Caco-2 (cell line): Measurements from ENCODE around the gene TRIM71. TPM values are rescaled to one million over a fixed set of nuclear protein-coding genes. Genes with fewer than 3 reads are reported as not detected.
"Not testable (repeated sequence)": the region's sequence is repeated elsewhere in the genome, so short reads cannot be mapped to it uniquely, and the experiment has no call there.

Experiments used
- BruUV-seq: library from RNA; stranded (reverse); fragments of 400-500 nt; replicated peaks from 2 replicates; lab custom pipeline; 2021; lab: Mats Ljungman, UMichigan
- CTCF ChIA-PET: fragments of 300-600 bp; sonication (Branson Sonifier 250); formaldehyde crosslinking; loops from one replicate; lab custom pipeline; 2022; ENCODE audit warnings: antibody characterized with exemption; lab: Charles Lee
- POLR2A ChIA-PET: fragments of 300-600 bp; sonication (Branson Sonifier 250); formaldehyde crosslinking; loops from one replicate; lab custom pipeline; 2022; ENCODE audit warnings: antibody characterized with exemption; lab: Charles Lee
- DNase-seq, 2 experiments: peaks; one replicate each; pipeline versions ENCODE4 v3.0.0 to v3.0.0-alpha.2; 2020 to 2022
- H3K27me3 ChIP-seq: replicated peaks from 2 replicates; pipeline ENCODE4 v1.6.0; 2011; ENCODE audit warnings: low read length; ENCODE audit not compliant: control insufficient read depth, insufficient read depth
- H3K36me3 ChIP-seq: 2 replicates; pipeline ENCODE4 v1.5.1; 2011; ENCODE audit warnings: low read length; ENCODE audit not compliant: control insufficient read depth, insufficient read depth
- H3K4me1 ChIP-seq: fragments of 250-450 bp; sonication (Bioruptor Pico); 2 replicates; pipeline ENCODE4 v1.5.1; 2020; ENCODE audit warnings: mild to moderate bottlenecking
- H3K4me3 ChIP-seq: 2 replicates; pipeline ENCODE4 v1.5.1; 2011; ENCODE audit warnings: low read depth, mild to moderate bottlenecking, control low read depth, low read length
- H3K9me3 ChIP-seq: fragments of 250-450 bp; sonication (Bioruptor Pico); 2 replicates; pipeline ENCODE4 v1.5.1; 2020; ENCODE audit warnings: mild to moderate bottlenecking, moderate library complexity
- H3K27ac Mint-ChIP-seq: one replicate; pipeline ENCODE4 v1.8.0; 2022; ENCODE audit warnings: mixed read lengths; ENCODE audit not compliant: unreplicated experiment
- H3K27me3 Mint-ChIP-seq: one replicate; pipeline ENCODE4 v1.8.0; 2022; ENCODE audit warnings: mixed read lengths; ENCODE audit not compliant: insufficient read depth, unreplicated experiment
- H3K36me3 Mint-ChIP-seq: one replicate; pipeline ENCODE4 v1.8.0; 2022; ENCODE audit warnings: mild to moderate bottlenecking, mixed read lengths; ENCODE audit not compliant: insufficient read depth, unreplicated experiment
- H3K4me1 Mint-ChIP-seq: one replicate; pipeline ENCODE4 v1.8.0; 2022; ENCODE audit warnings: low read depth, mixed read lengths; ENCODE audit not compliant: unreplicated experiment
- H3K4me3 Mint-ChIP-seq: one replicate; pipeline ENCODE4 v1.8.0; 2022; ENCODE audit warnings: mild to moderate bottlenecking, moderate library complexity, mixed read lengths; ENCODE audit not compliant: unreplicated experiment
- H3K9me3 Mint-ChIP-seq: one replicate; pipeline ENCODE4 v1.8.0; 2022; ENCODE audit warnings: mixed read lengths; ENCODE audit not compliant: unreplicated experiment
- intact Hi-C: fragments of 100-400 bp; cut with micrococcal nuclease; formaldehyde crosslinking; loops from one replicate; pipeline ENCODE4 v1.10.0; 2022; ENCODE audit not compliant: unreplicated experiment
- total RNA-seq: library from RNA; stranded (reverse); gene quantifications from 2 replicates; pipeline ENCODE4 v1.2.3, GENCODE V29; 2022
- TF ChIP-seq, protein P1 (sequence below), 2 experiments: fragments of 200-600 bp in 1 of 2; IDR thresholded peaks; 1 replicate in 1 of 2; 2 replicates in 1 of 2; pipeline versions ENCODE4 v1.5.1 to v1.8.0; 2011 to 2022; ENCODE audit warnings: antibody characterized with exemption in 1 of 2, control low read depth in 1 of 2, inconsistent platforms in 1 of 2, low read depth in 1 of 2, low read length in 1 of 2, mild to moderate bottlenecking in 1 of 2, moderate library complexity in 1 of 2; ENCODE audit not compliant: insufficient read depth in 1 of 2, severe bottlenecking in 1 of 2, unreplicated experiment in 1 of 2

The TRIM71 gene
- total RNA-seq, 1 experiment from 2014 or later: 68.4 TPM

GRCh38 chr3:32940726-32941125 lies 122.9 kb downstream of the TRIM71 start:
- H3K9me3 ChIP-seq: no peaks in the 10 kb centered on the region
- H3K4me1 ChIP-seq: no peaks in the 10 kb centered on the region
- no peaks in the 10 kb centered on the region for H3K4me1 Mint-ChIP-seq
- H3K36me3 Mint-ChIP-seq: no peaks in the 10 kb centered on the region
- H3K9me3 Mint-ChIP-seq: no peaks in the 10 kb centered on the region
- CTCF ChIA-PET: interaction anchor here (0.7 kb wide), 1 partner anchor 208 kb away, joined by 3 read pairs; no protein-coding TSS in a partner anchor
- TF ChIP-seq, protein P1, sequence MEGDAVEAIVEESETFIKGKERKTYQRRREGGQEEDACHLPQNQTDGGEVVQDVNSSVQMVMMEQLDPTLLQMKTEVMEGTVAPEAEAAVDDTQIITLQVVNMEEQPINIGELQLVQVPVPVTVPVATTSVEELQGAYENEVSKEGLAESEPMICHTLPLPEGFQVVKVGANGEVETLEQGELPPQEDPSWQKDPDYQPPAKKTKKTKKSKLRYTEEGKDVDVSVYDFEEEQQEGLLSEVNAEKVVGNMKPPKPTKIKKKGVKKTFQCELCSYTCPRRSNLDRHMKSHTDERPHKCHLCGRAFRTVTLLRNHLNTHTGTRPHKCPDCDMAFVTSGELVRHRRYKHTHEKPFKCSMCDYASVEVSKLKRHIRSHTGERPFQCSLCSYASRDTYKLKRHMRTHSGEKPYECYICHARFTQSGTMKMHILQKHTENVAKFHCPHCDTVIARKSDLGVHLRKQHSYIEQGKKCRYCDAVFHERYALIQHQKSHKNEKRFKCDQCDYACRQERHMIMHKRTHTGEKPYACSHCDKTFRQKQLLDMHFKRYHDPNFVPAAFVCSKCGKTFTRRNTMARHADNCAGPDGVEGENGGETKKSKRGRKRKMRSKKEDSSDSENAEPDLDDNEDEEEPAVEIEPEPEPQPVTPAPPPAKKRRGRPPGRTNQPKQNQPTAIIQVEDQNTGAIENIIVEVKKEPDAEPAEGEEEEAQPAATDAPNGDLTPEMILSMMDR (IDR thresholded peaks at IDR 0.05; ENCODE audit: insufficient read depth in 1 of 2, low read depth in 1 of 2, low read length in 1 of 2, severe bottlenecking in 1 of 2, unreplicated experiment in 1 of 2): no peak
- no peaks in the 10 kb centered on the region for H3K27me3 Mint-ChIP-seq
- no peaks in the 10 kb centered on the region for H3K27me3 ChIP-seq
- POLR2A ChIA-PET: no interaction called here
- H3K4me3 Mint-ChIP-seq: no peak overlapping the region
- no peaks in the 10 kb centered on the region for H3K36me3 ChIP-seq
- no peak for DNase-seq
- BruUV-seq: no TSS peak
- intact Hi-C loops: no loop called here
- H3K4me3 ChIP-seq: no peak overlapping the region
- no peak overlapping the region for H3K27ac Mint-ChIP-seq

DNA sequence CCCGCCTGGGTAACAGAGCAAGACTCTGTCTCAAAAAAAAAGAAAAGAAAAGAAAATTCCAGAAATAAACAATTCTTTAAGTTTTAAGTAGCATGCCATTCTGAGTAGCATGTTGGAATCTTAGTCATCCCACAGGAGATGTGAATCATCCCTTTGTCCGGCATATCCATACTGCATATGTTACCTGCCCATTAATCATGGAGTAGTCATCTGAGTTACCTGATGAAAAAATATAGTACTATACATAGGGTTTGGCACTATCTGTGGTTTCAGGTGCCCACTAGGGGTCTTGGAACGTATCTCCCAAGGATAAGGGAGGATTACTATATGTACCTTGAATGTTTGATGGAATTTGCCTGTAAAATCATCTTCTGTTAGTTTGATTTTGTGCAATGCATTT lies 127.3 kb downstream of the TRIM71 start:
- POLR2A ChIA-PET: no interaction called here
- no peaks in the 10 kb centered on the region for H3K36me3 Mint-ChIP-seq
- no peak overlapping the region for H3K4me3 ChIP-seq
- H3K36me3 ChIP-seq: no peaks in the 10 kb centered on the region
- H3K9me3 ChIP-seq: no peaks in the 10 kb centered on the region
- no peaks in the 10 kb centered on the region for H3K4me1 ChIP-seq
- H3K27me3 Mint-ChIP-seq: no peaks in the 10 kb centered on the region
- no peaks in the 10 kb centered on the region for H3K27me3 ChIP-seq
- CTCF ChIA-PET: no interaction called here
- H3K4me3 Mint-ChIP-seq: no peak overlapping the region
- DNase-seq: no peak
- H3K27ac Mint-ChIP-seq: no peak overlapping the region
- H3K4me1 Mint-ChIP-seq: peaks cover 10% of the 10 kb centered on the region
- TF ChIP-seq, protein P1 (IDR thresholded peaks at IDR 0.05; ENCODE audit: insufficient read depth in 1 of 2, low read depth in 1 of 2, low read length in 1 of 2, severe bottlenecking in 1 of 2, unreplicated experiment in 1 of 2): no peak
- no peaks in the 10 kb centered on the region for H3K9me3 Mint-ChIP-seq
- no TSS peak for BruUV-seq
- intact Hi-C loops: loop anchor here (5.0 kb wide), 2 partner anchors 72 to 842 kb away; no protein-coding TSS in a partner anchor

DNA sequence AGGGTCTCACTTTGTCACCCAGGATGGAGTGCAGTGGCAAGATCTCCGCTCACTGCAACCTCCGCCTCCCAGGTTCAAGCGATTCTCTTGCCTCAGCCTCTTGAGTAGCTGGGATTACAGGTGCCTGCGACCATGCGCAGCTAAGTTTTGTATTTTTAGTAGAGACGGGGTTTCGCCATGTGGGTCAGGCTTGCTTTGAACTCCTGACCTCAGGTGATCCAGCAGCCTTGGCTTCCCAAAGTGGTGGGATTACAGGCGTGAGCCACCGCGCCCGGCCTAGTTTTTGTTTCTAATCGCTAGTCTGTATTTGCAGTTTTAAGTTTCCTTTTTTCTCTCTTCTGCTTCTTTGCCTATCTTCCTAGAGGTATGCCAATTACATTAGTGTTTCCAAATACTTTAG lies 127.8 kb downstream of the TRIM71 start:
- H3K36me3 Mint-ChIP-seq, H3K4me1 Mint-ChIP-seq, CTCF ChIA-PET, H3K27ac Mint-ChIP-seq, H3K27me3 ChIP-seq, H3K4me3 ChIP-seq, H3K9me3 ChIP-seq, H3K36me3 ChIP-seq, H3K4me1 ChIP-seq, BruUV-seq, H3K4me3 Mint-ChIP-seq, H3K9me3 Mint-ChIP-seq, POLR2A ChIA-PET, H3K27me3 Mint-ChIP-seq, DNase-seq: not testable (repeated sequence)
- intact Hi-C loops: loop anchor here (5.0 kb wide), 2 partner anchors 72 to 842 kb away; no protein-coding TSS in a partner anchor
